ENCODE results near the gene NAXE. TPM values are rescaled to one million over a fixed set of nuclear protein-coding genes. Genes with fewer than 3 reads are reported as not detected.

The NAXE gene
- total RNA-seq, 1 experiment from 2014 or later: 143 TPM

- peak overlapping the region; percentile 60 for H3K27ac Mint-ChIP-seq (ENCODE audit: unreplicated experiment)
- H3K4me1 Mint-ChIP-seq (ENCODE audit: low read depth, unreplicated experiment): peaks cover 4% of the 10 kb centered on the region
- H3K4me3 Mint-ChIP-seq (ENCODE audit: low read depth, unreplicated experiment): peak overlapping the region; percentile 76
- intact Hi-C loops (cut with micrococcal nuclease; ENCODE audit: unreplicated experiment): no loop called here
- CTCF ChIA-PET: interaction anchor here (0.6 to 1.9 kb wide), 4 partner anchors 11 to 89 kb away, joined by 3 to 10 read pairs (median 5); partner anchors contain the start of genes GPATCH4 and NES
- H3K9me3 Mint-ChIP-seq (ENCODE audit: low read depth, unreplicated experiment): no peaks in the 10 kb centered on the region
- TF ChIP-seq CTCF (IDR thresholded peaks at IDR 0.05; ENCODE audit: unreplicated experiment): no peak
- H3K27me3 Mint-ChIP-seq (ENCODE audit: unreplicated experiment): no peaks in the 10 kb centered on the region
- no TSS peak for BruUV-seq (replicated peaks)
- no peak for DNase-seq
- peaks cover 29% of the 10 kb centered on the region for H3K36me3 Mint-ChIP-seq (ENCODE audit: insufficient read depth, unreplicated experiment)
Measured at GRCh38 chr1:156590326-156591180, 1.0 kb upstream of the NAXE start.

GRCh38 chr1:156591181-156591431 is 470 bp upstream of the NAXE start:
- Mint-ChIP-seq H3K4me1 (ENCODE audit: low read depth, unreplicated experiment) (peaks cover 6% of the 10 kb centered on the region), H3K27me3 (ENCODE audit: unreplicated experiment) (no peaks in the 10 kb centered on the region), H3K27ac (ENCODE audit: unreplicated experiment) (peak overlapping the region; percentile 60), H3K9me3 (ENCODE audit: low read depth, unreplicated experiment) (no peaks in the 10 kb centered on the region), H3K4me3 (ENCODE audit: low read depth, unreplicated experiment) (peak overlapping the region; percentile 76), H3K36me3 (ENCODE audit: insufficient read depth, unreplicated experiment) (peaks cover 30% of the 10 kb centered on the region)
- BruUV-seq (replicated peaks): no TSS peak
- CTCF ChIA-PET: interaction anchor here (0.6 to 1.9 kb wide), 6 partner anchors 9 to 205 kb away, joined by 3 to 10 read pairs (median 4); partner anchors contain the start of genes GPATCH4 and NES
- intact Hi-C loops (cut with micrococcal nuclease; ENCODE audit: unreplicated experiment): no loop called here
- DNase-seq: no peak
- TF ChIP-seq CTCF (IDR thresholded peaks at IDR 0.05; ENCODE audit: unreplicated experiment): no peak

- Mint-ChIP-seq H3K36me3 (ENCODE audit: insufficient read depth, unreplicated experiment) (peaks cover 40% of the 10 kb centered on the region), H3K4me1 (ENCODE audit: low read depth, unreplicated experiment) (peaks cover 6% of the 10 kb centered on the region), H3K27ac (ENCODE audit: unreplicated experiment) (peak overlapping the region; percentile 59), H3K4me3 (ENCODE audit: low read depth, unreplicated experiment) (peak overlapping the region; percentile 76), H3K27me3 (ENCODE audit: unreplicated experiment) (no peaks in the 10 kb centered on the region), H3K9me3 (ENCODE audit: low read depth, unreplicated experiment) (no peaks in the 10 kb centered on the region)
- CTCF ChIA-PET: interaction anchor here (0.5 to 2.2 kb wide), 7 partner anchors 7 to 206 kb away, joined by 3 to 10 read pairs (median 5); partner anchors contain the start of gene GPATCH4
- DNase-seq: no peak
- no peak for TF ChIP-seq CTCF (IDR thresholded peaks at IDR 0.05; ENCODE audit: unreplicated experiment)
- intact Hi-C loops (cut with micrococcal nuclease; ENCODE audit: unreplicated experiment): no loop called here
- no TSS peak for BruUV-seq (replicated peaks)
Measured at GRCh38 chr1:156592158-156592909, 758 bp downstream of the NAXE start.

GRCh38 chr1:156592910-156593660 is 1.5 kb downstream of the NAXE start:
- H3K36me3 Mint-ChIP-seq (ENCODE audit: insufficient read depth, unreplicated experiment): peaks cover 40% of the 10 kb centered on the region

More at GRCh38 chr1:156592910-156593660, 1.5 kb downstream of the NAXE start:
- peak overlapping the region; percentile 76 for H3K4me3 Mint-ChIP-seq (ENCODE audit: low read depth, unreplicated experiment)
- DNase-seq: no peak
- no peaks in the 10 kb centered on the region for H3K27me3 Mint-ChIP-seq (ENCODE audit: unreplicated experiment)
- H3K9me3 Mint-ChIP-seq (ENCODE audit: low read depth, unreplicated experiment): no peaks in the 10 kb centered on the region
- peaks cover 6% of the 10 kb centered on the region for H3K4me1 Mint-ChIP-seq (ENCODE audit: low read depth, unreplicated experiment)
- BruUV-seq (replicated peaks): TSS peak; percentile 44
- CTCF ChIA-PET: interaction anchor here (1.2 to 2.2 kb wide), 2 partner anchors 15 to 207 kb away, joined by 5 read pairs; no protein-coding TSS in a partner anchor
- peak overlapping the region; percentile 59 for H3K27ac Mint-ChIP-seq (ENCODE audit: unreplicated experiment)
- TF ChIP-seq CTCF (IDR thresholded peaks at IDR 0.05; ENCODE audit: unreplicated experiment): no peak
- intact Hi-C loops (cut with micrococcal nuclease; ENCODE audit: unreplicated experiment): no loop called here

All from Calu3 (cell line).